RWPE2 (cell line): Measurements from ENCODE around the gene BTBD17.

Experiments used
- ATAC-seq: fragments of 200-7000 bp; cut with Tn5 transposase; 3 replicates; pipeline ENCODE4 v1.9.1; 2021; ENCODE audit warnings: low read depth
- DNase-seq: peaks from one replicate; pipeline ENCODE4 v3.0.0-alpha.2; 2020; ENCODE audit warnings: low spot score
- H3K27ac ChIP-seq: fragments of 450-650 bp; 2 replicates; pipeline ENCODE4 v1.5.1; 2017; ENCODE audit warnings: mild to moderate bottlenecking; ENCODE audit not compliant: poor library complexity, severe bottlenecking
- H3K27me3 ChIP-seq: fragments of 250-450 bp; sonication (Bioruptor Pico); 2 replicates; pipeline ENCODE4 v1.5.1; 2021; ENCODE audit warnings: mild to moderate bottlenecking, moderate library complexity; ENCODE audit not compliant: insufficient read depth, poor library complexity, severe bottlenecking
- H3K36me3 ChIP-seq: fragments of 250-450 bp; sonication (Bioruptor Pico); 2 replicates; pipeline ENCODE4 v1.5.1; 2020; ENCODE audit warnings: low read depth, mild to moderate bottlenecking, moderate library complexity
- H3K4me1 ChIP-seq: fragments of 250-450 bp; sonication (Bioruptor Pico); 2 replicates; pipeline ENCODE4 v1.5.1; 2021; ENCODE audit warnings: mild to moderate bottlenecking, moderate library complexity; ENCODE audit not compliant: insufficient read depth, poor library complexity, severe bottlenecking
- H3K4me3 ChIP-seq: fragments of 250-450 bp; sonication (Bioruptor Pico); 2 replicates; pipeline ENCODE4 v1.5.1; 2021; ENCODE audit warnings: mild to moderate bottlenecking, moderate library complexity; ENCODE audit not compliant: severe bottlenecking
- H3K9me3 ChIP-seq: fragments of 250-450 bp; sonication (Bioruptor Pico); 2 replicates; pipeline ENCODE4 v1.5.1; 2021; ENCODE audit warnings: mild to moderate bottlenecking, moderate library complexity; ENCODE audit not compliant: severe bottlenecking
- CTCF ChIP-seq: fragments of 450-650 bp; IDR thresholded peaks from one replicate; pipeline ENCODE4 v1.5.1; 2017; ENCODE audit warnings: mild to moderate bottlenecking, moderate library complexity; ENCODE audit not compliant: poor library complexity, severe bottlenecking

BTBD17 gene

GRCh38 chr17:74373838-74374606, 12.4 kb upstream of the BTBD17 start:
- H3K4me1 ChIP-seq: no peaks in the 10 kb centered on the region
- no peaks in the 10 kb centered on the region for H3K36me3 ChIP-seq
- DNase-seq: no peak

GRCh38 chr17:74372426-74372825, 10.8 kb upstream of the BTBD17 start:
- H3K36me3 ChIP-seq: no peaks in the 10 kb centered on the region
- no peaks in the 10 kb centered on the region for H3K4me1 ChIP-seq
- no peak overlapping the region for H3K27ac ChIP-seq
- H3K9me3 ChIP-seq: no peaks in the 10 kb centered on the region
- DNase-seq (no peak), ATAC-seq (no peak)
- H3K27me3 ChIP-seq: peaks cover 4% of the 10 kb centered on the region
- no peak overlapping the region for H3K4me3 ChIP-seq
- TF ChIP-seq CTCF: no peak

More at GRCh38 chr17:74373838-74374606, 12.4 kb upstream of the BTBD17 start:
- Histone ChIP-seq H3K27ac (no peak overlapping the region), H3K4me3 (no peak overlapping the region), H3K9me3 (no peaks in the 10 kb centered on the region), H3K27me3 (peaks cover 4% of the 10 kb centered on the region)
- ATAC-seq: no peak
- no peak for TF ChIP-seq CTCF

- no peak for TF ChIP-seq CTCF
- Histone ChIP-seq H3K9me3 (no peaks in the 10 kb centered on the region), H3K4me1 (no peaks in the 10 kb centered on the region), H3K4me3 (no peak overlapping the region), H3K36me3 (no peaks in the 10 kb centered on the region), H3K27ac (no peak overlapping the region), H3K27me3 (peaks cover 3% of the 10 kb centered on the region)
- ATAC-seq: no peak
- DNase-seq: no peak
These were observed 10.0 kb upstream of the BTBD17 start for GRCh38 chr17:74371653-74372147.

- DNase-seq (no peak), ATAC-seq (no peak)
- no peaks in the 10 kb centered on the region for H3K36me3 ChIP-seq
- H3K27ac ChIP-seq: no peak overlapping the region
- no peaks in the 10 kb centered on the region for H3K4me1 ChIP-seq
- no peak overlapping the region for H3K4me3 ChIP-seq
- no peaks in the 10 kb centered on the region for H3K27me3 ChIP-seq
- no peaks in the 10 kb centered on the region for H3K9me3 ChIP-seq
- no peak for TF ChIP-seq CTCF
These were observed 8.2 kb upstream of the BTBD17 start for GRCh38 chr17:74369665-74370490.

- Histone ChIP-seq H3K4me1 (no peaks in the 10 kb centered on the region), H3K36me3 (no peaks in the 10 kb centered on the region), H3K27me3 (no peaks in the 10 kb centered on the region), H3K4me3 (no peak overlapping the region), H3K27ac (no peak overlapping the region), H3K9me3 (no peaks in the 10 kb centered on the region)
- DNase-seq (no peak), ATAC-seq (no peak)
- TF ChIP-seq CTCF: no peak
These were observed 7.6 kb upstream of the BTBD17 start for GRCh38 chr17:74369221-74369620.
